Ovary (tissue), 9 donors: ENCODE results near the gene INO80. TPM values are rescaled to one million over a fixed set of nuclear protein-coding genes. Genes with fewer than 3 reads are reported as not detected.

Experiments used
- DNase-seq, 5 donors: peaks; one replicate each; pipeline ENCODE4 v3.0.0-alpha.2; 2019 to 2020
- H3K27ac ChIP-seq, 2 donors: fragments of 200-600 bp; one replicate each; pipeline versions ENCODE4 v1.5.1 to v1.8.0; 2019 to 2022
- H3K27me3 ChIP-seq: fragments of 200-600 bp; one replicate; pipeline ENCODE4 v1.8.0; 2022
- H3K36me3 ChIP-seq: fragments of 200-600 bp; sonication (generic); one replicate; pipeline ENCODE4 v1.5.1; 2019
- H3K4me1 ChIP-seq: one replicate; pipeline ENCODE4 v1.8.1; 2013; ENCODE audit warnings: mild to moderate bottlenecking, moderate library complexity; ENCODE audit not compliant: insufficient read depth
- H3K4me3 ChIP-seq: fragments of 200-600 bp; sonication (generic); one replicate; pipeline ENCODE4 v1.5.1; 2017
- H3K9me3 ChIP-seq, 2 donors: fragments of 200-600 bp in 1 of 2; sonication (generic) in 1 of 2; one replicate each; pipeline versions ENCODE4 v1.5.1 to v1.8.1; 2013 to 2019; ENCODE audit warnings: mild to moderate bottlenecking in 1 of 2, moderate library complexity in 1 of 2
- EP300 ChIP-seq: sonication (generic); formaldehyde crosslinking; IDR thresholded peaks from one replicate; pipeline ENCODE4 v1.6.1; 2017; ENCODE audit warnings: antibody characterized with exemption
- POLR2A ChIP-seq: fragments of 450-650 bp; IDR thresholded peaks from one replicate; pipeline ENCODE4 v1.6.1; 2017; ENCODE audit warnings: antibody characterized with exemption, mild to moderate bottlenecking, moderate library complexity
- WGBS, 3 donors: extraction: QIAGEN DNeasy Blood & Tissue Kit in 1 of 3; methylation state at CpG; one replicate each; pipeline versions ENCODE4 v1.1.5 to v1.1.7; 2013 to 2017; 5-methylcytosine and 5-hydroxymethylcytosine counted together
- intact Hi-C, 4 donors: fragments of 100-400 bp; cut with DNase I; formaldehyde crosslinking; loops; one replicate each; pipeline versions ENCODE4 v1.11.0 to v1.15.1; 2022 to 2023
- polyA plus RNA-seq, 2 donors: library from polyadenylated mRNA; stranded (reverse); fragments of 200-250 nt in 1 of 2; fragments of 350-450 nt in 1 of 2; fragmentation: Illumina TruSeq in 1 of 2; extraction: RNeasy Lipid Tissue Mini Kit (QIAGEN cat#74804) in 1 of 2; gene quantifications; one replicate each; pipeline ENCODE4 v1.2.3, GENCODE V29; 2013 to 2014
- total RNA-seq, 7 donors: library from RNA; depleted of rRNA in 2 of 7; stranded (reverse); fragments of >200 nt in 2 of 7; fragmentation: NEBNext Ultra II Directional in 3 of 7; extraction: Animal tissue kit (Norgen Biotek cat#: 25700) in 3 of 7; gene quantifications; one replicate each; pipeline versions ENCODE4 v1.1.0 to v1.2.4, GENCODE V29; 2016 to 2023
- TF ChIP-seq, protein P1 (sequence below), 3 donors: fragments of 450-650 bp in 2 of 3; fragments of 200-600 bp in 1 of 3; IDR thresholded peaks; one replicate each; pipeline versions ENCODE4 v1.5.1 to v1.8.0; 2016 to 2022; ENCODE audit warnings: antibody characterized with exemption in 3 of 3, mild to moderate bottlenecking in 1 of 3
- donor health status: DM: no; HTN: no; CAD: no; lungs with moderate emphysema.
- donor health status: DM: no; HTN: no; CAD: no.
- donor health status: Bipolar disorder and iron deficiency.
- donor health status: DM: yes; HTN: yes; CAD: no.
- donor health status: DM: no; HTN: no; CAD: no.
- donor health status: DM: yes; HTN: yes; CAD: no.

INO80 gene
- total and polyA plus RNA-seq, 9 donors = 12.0 to 36.0 (median 17.3) TPM

DNA sequence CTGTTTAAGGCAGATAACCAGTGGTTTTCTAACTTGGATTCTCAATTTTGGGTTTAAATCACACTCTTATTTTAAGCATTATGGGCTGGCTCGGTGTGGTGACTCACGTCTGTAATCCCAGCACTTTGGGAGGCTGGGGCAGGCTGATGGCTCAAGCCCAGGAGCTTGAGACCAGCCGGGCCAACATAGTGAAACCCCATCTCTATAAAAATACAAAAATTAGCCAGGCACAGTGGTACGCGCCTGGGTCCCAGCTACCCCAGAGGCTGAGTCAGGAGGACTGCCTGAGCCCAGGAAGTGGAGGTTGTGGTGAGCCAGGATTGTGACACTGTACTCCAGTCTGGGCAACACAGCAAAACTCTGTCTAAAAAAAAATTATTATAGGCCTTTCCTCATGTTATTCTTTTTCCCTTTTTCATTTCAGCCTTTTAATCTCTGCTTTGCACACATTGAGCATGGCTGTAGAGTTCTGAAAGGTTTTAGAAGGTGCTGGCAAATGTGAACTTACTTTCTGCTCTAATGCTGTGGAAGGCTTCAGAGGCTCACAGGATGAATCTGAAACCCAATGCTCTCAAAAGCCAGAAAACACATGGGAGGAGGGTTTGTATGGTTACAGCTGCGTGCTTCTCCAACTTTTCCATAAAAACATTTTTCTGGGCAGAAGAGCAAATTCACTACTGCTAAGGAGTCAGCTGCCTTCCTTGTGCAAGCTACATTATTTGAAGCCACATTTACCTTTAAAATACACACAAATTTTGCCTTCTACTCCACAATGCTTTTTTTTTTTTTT, 130.3 kb downstream of the INO80 start:
- Histone ChIP-seq H3K4me1 (no peaks in the 10 kb centered on the region), H3K27ac (no peak overlapping the region), H3K36me3 (no peaks in the 10 kb centered on the region), H3K4me3 (no peak overlapping the region), H3K9me3 (no peaks in the 10 kb centered on the region), H3K27me3 (no peaks in the 10 kb centered on the region)
- WGBS, 3 donors = 61 to 67% (median 66%) methylated on average over 6 of the region's 6 CpGs
- no peak for TF ChIP-seq EP300
- no peak for TF ChIP-seq POLR2A
- TF ChIP-seq, protein P1, sequence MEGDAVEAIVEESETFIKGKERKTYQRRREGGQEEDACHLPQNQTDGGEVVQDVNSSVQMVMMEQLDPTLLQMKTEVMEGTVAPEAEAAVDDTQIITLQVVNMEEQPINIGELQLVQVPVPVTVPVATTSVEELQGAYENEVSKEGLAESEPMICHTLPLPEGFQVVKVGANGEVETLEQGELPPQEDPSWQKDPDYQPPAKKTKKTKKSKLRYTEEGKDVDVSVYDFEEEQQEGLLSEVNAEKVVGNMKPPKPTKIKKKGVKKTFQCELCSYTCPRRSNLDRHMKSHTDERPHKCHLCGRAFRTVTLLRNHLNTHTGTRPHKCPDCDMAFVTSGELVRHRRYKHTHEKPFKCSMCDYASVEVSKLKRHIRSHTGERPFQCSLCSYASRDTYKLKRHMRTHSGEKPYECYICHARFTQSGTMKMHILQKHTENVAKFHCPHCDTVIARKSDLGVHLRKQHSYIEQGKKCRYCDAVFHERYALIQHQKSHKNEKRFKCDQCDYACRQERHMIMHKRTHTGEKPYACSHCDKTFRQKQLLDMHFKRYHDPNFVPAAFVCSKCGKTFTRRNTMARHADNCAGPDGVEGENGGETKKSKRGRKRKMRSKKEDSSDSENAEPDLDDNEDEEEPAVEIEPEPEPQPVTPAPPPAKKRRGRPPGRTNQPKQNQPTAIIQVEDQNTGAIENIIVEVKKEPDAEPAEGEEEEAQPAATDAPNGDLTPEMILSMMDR (IDR thresholded peaks at IDR 0.05) = no peak
- DNase-seq = no peak
- intact Hi-C loops = no loop called here

DNA sequence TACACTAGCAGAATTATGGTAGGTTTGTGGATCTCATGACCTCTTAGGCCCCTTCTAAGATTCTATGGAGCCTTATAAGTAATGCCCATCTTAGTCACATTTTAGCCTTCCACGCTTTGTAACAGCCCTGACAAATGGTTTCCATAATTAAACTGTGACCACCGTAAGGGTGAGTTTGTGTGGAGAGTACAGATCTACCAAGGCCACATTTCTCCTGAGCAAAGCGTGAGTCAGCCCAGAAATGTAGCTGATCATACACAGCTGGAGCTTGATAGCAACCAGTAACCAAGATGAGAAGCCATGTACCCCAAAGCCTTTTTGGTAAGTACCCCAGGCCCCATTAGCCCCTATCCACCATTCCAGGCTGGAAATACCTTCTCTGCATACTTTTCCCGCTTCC, 131.1 kb downstream of the INO80 start:
- Histone ChIP-seq H3K36me3 (no peaks in the 10 kb centered on the region), H3K27ac (no peak overlapping the region), H3K4me3 (no peak overlapping the region), H3K9me3 (no peaks in the 10 kb centered on the region), H3K4me1 (no peaks in the 10 kb centered on the region), H3K27me3 (no peaks in the 10 kb centered on the region)
- 49 to 73% (median 54%) methylated on average over 4 of the region's 4 CpGs for WGBS, 3 donors
- no peak for DNase-seq
- TF ChIP-seq, protein P1 (IDR thresholded peaks at IDR 0.05) = no peak
- TF ChIP-seq EP300 (no peak), POLR2A (no peak)
- intact Hi-C loops = no loop called here

DNA sequence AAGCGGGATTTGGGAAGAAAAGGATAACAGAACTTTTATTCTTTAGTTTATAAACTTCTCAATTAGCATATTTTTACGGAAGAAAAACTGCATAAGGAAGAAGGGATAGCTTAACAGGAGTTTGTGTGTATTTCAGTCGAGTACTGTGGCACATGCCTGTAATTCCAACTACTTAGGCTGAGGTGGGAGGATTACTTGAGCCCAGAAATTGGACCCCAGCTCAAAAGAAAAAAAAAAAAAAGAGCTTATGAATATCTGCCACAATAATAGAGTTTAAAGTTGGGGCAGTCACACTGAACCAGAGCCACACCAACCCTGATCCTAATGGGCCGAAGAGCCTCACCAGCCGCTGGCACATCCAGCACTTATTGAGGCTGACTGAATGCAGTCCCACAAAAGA, 131.7 kb downstream of the INO80 start:
- H3K27ac ChIP-seq = no peak overlapping the region
- H3K36me3 ChIP-seq = no peaks in the 10 kb centered on the region

DNA sequence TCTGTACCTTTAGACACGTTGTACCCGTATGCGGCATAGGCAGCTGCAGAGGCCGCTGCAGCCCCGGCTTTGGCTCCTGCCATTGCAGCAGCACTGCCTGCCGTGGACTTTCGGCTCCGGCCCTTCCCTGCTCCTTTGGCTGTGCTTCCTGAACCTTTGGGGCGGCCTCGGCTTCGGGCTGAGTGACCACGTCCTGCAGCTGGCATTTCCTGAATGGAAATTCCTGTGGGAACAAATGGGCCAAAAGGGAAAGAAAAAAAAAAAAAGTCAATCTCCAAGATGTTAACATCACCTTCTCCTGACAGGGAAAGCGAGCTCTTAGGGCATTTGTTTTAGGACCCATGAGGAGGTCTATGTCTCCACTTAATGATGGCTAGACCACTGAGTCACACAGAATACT, 133.2 kb downstream of the INO80 start:
- intact Hi-C loops = no loop called here
- TF ChIP-seq EP300 (no peak), POLR2A (no peak)
- TF ChIP-seq, protein P1 (IDR thresholded peaks at IDR 0.05) = no peak
- H3K27me3 ChIP-seq = no peaks in the 10 kb centered on the region
- H3K4me1 ChIP-seq = no peaks in the 10 kb centered on the region
- no peaks in the 10 kb centered on the region for H3K9me3 ChIP-seq
- WGBS, 3 donors = 74 to 81% (median 77%) methylated on average over 13 of the region's 13 CpGs
- no peak for DNase-seq
- no peaks in the 10 kb centered on the region for H3K36me3 ChIP-seq
- H3K27ac ChIP-seq = no peak overlapping the region
- H3K4me3 ChIP-seq = no peak overlapping the region

More for the DNA sequence above, 131.7 kb downstream of the INO80 start:
- no peaks in the 10 kb centered on the region for H3K27me3 ChIP-seq
- H3K4me3 ChIP-seq = no peak overlapping the region
- H3K4me1 ChIP-seq = no peaks in the 10 kb centered on the region
- no peaks in the 10 kb centered on the region for H3K9me3 ChIP-seq
- no peak for TF ChIP-seq POLR2A
- TF ChIP-seq EP300 = no peak
- TF ChIP-seq, protein P1 (IDR thresholded peaks at IDR 0.05) = no peak
- intact Hi-C loops = no loop called here
- DNase-seq = no peak
- 89 to 92% (median 90%) methylated on average over 5 of the region's 5 CpGs for WGBS, 3 donors
